C4-2B (cell line): ENCODE measurements around the gene POR.

Experiments used
- H3K27ac ChIP-seq: fragments of 450-650 bp; 2 replicates; pipeline ENCODE4 v1.5.1; 2017
- CTCF ChIP-seq: fragments of 450-650 bp; conservative IDR thresholded peaks from 2 replicates; pipeline ENCODE4 v1.5.1; 2017; ENCODE audit warnings: mild to moderate bottlenecking
- ZFX ChIP-seq: fragments of 450-650 bp; IDR thresholded peaks from 2 replicates; pipeline ENCODE4 v1.6.1; 2017

The POR gene

DNA sequence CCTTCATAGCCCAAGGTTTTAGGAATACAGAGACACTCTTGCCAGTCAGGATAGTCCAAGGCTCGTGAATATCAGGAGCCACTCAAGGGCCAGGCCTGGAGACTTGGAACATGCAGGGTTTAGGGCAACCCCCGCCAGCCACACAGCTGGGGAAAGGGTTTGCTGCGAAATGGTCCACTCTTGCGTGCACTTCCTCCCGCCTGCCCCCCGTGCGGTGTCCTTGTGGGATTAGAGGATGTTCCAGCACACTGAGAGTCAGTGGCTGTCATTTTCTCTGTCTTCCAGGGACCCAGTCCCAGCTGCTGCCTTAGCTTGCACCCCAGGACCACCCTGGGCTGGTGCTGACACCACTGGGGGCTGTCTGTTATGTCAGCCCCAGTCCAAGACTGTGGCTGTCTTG lies 38.5 kb downstream of the POR start:
- H3K27ac ChIP-seq = no peak overlapping the region
- TF ChIP-seq ZFX (no peak), CTCF (no peak)

GRCh38 chr7:75953931-75954330 lies 39.0 kb downstream of the POR start:
- no peak overlapping the region for H3K27ac ChIP-seq
- TF ChIP-seq ZFX (no peak), CTCF (no peak)

- no peak for TF ChIP-seq ZFX
- no peak for TF ChIP-seq CTCF
- H3K27ac ChIP-seq = no peak overlapping the region
Observed at GRCh38 chr7:75955331-75955955, 40.5 kb downstream of the POR start.

- TF ChIP-seq ZFX (no peak), CTCF (no peak)
- H3K27ac ChIP-seq = 0 out of 2 replicates have a peak overlapping the region, but pooled peaks have one; percentile 0
Observed at GRCh38 chr7:75957021-75957736, 42.2 kb downstream of the POR start.

DNA sequence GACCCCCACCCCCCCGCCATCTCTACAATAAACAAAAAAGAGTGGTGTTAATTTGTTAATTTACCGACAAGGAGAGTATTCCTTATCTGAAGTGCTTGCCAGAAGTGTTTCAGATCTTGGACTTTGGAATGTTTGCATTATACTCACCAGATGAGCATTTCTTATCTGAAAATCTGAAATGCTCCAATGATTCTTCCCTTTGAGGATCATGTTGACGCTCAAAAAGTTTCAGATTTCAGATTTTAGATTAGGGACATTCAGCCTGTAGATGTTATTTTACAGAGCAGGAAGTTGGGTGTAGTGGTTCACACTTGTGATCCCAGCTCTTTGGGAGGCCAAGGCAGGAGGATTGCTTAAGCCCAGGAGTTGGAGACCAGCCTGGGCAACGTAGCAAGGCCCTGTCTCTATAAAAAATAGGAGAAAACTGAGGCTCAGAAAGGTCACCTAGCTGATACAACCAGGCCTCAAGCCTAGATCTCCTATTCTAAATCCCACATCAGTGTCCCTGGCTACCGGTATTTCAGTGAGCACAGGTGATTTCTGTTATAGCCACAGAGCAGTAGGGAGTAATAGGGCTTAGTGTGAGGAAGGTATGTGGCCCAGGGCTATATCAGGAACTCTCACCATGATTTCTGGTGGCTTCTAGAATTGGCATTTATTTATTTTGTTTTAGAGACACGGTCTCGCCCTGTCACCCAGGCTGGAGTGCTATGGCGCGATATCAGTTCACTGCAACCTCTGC lies 44.0 kb downstream of the POR start:
- TF ChIP-seq ZFX (no peak), CTCF (no peak)
- peak overlapping the region; percentile 61 for H3K27ac ChIP-seq

GRCh38 chr7:75960372-75960771 lies 45.4 kb downstream of the POR start:
- H3K27ac ChIP-seq = no peak overlapping the region
- no peak for TF ChIP-seq ZFX
- TF ChIP-seq CTCF = no peak

GRCh38 chr7:75961218-75961617 lies 46.3 kb downstream of the POR start:
- TF ChIP-seq CTCF = no peak
- TF ChIP-seq ZFX = no peak
- H3K27ac ChIP-seq = no peak overlapping the region
